K562 (cell line): ENCODE results near the gene BCL2L12. TPM values are rescaled to one million over a fixed set of nuclear protein-coding genes. Genes with fewer than 3 reads are reported as not detected.

Experiments used
- ATAC-seq: fragments of 200-7000 bp; cut with Tn5 transposase; 3 replicates; pipeline ENCODE4 v1.9.1; 2020; ENCODE audit warnings: moderate library complexity
- BruUV-seq: library from RNA; stranded (reverse); fragments of 400-500 nt; replicated peaks from 2 replicates; lab custom pipeline; 2021; lab: Mats Ljungman, UMichigan
- CTCF ChIA-PET: fragments of 300-600 bp; formaldehyde crosslinking; extraction: SDS; loops from one replicate; lab custom pipeline; 2021; ENCODE audit warnings: low intra/inter-chr PET ratio; lab: Yijun Ruan, JAX
- POLR2A ChIA-PET: fragments of 300-600, 350-650 bp; sonication (Branson Sonifier 250); formaldehyde crosslinking; extraction: SDS; loops from one replicate; lab custom pipeline; 2021; ENCODE audit warnings: antibody characterized with exemption, inconsistent platforms; lab: Yijun Ruan, JAX
- DNase-seq, 4 experiments: peaks; one replicate each; pipeline versions ENCODE4 v3.0.0 to v3.0.0-alpha.2; 2011 to 2018; ENCODE audit warnings: low spot score in 3 of 4, mixed read lengths in 3 of 4; ENCODE audit errors: extremely low read depth in 1 of 4
- FAIRE-seq: peaks from 2 replicates; lab custom pipeline; 2011; peaks lifted over from hg19 to GRCh38; lab: Jason Lieb, UNC
- H2AFZ ChIP-seq: 2 replicates; pipeline ENCODE4 v1.6.0; 2011; ENCODE audit warnings: low read depth, low read length, control low read depth, inconsistent platforms
- H3K27ac ChIP-seq: fragments of 200-600 bp; 3 replicates; pipeline ENCODE4 v1.8.0; 2011; ENCODE audit warnings: low read depth, mild to moderate bottlenecking, control low read depth, inconsistent platforms, low read length, moderate library complexity, mixed read lengths; ENCODE audit errors: extremely low read depth
- H3K27me3 ChIP-seq, 2 experiments: fragments of 300-600 bp in 1 of 2; 2 replicates in 1 of 2; 3 replicates in 1 of 2; pipeline versions ENCODE4 v1.6.0 to v1.8.0; 2011; ENCODE audit warnings: inconsistent platforms in 2 of 2, low read length in 2 of 2, mild to moderate bottlenecking in 1 of 2, mixed read lengths in 1 of 2, moderate library complexity in 1 of 2; ENCODE audit not compliant: control insufficient read depth in 2 of 2, insufficient read depth in 2 of 2
- H3K36me3 ChIP-seq: fragments of 300-600 bp; 3 replicates; pipeline ENCODE4 v1.8.0; 2011; ENCODE audit warnings: mild to moderate bottlenecking, low read length, inconsistent platforms; ENCODE audit not compliant: control insufficient read depth, insufficient read depth
- H3K4me1 ChIP-seq, 2 experiments: fragments of 200-600 bp in 1 of 2; replicated peaks in 1 of 2; 2 replicates in 1 of 2; 3 replicates in 1 of 2; pipeline versions ENCODE4 v1.5.1 to v1.8.0; 2011; ENCODE audit warnings: inconsistent platforms in 2 of 2, low read length in 2 of 2, mild to moderate bottlenecking in 1 of 2, mixed read lengths in 1 of 2, moderate library complexity in 1 of 2; ENCODE audit not compliant: control insufficient read depth in 2 of 2, insufficient read depth in 2 of 2
- H3K4me2 ChIP-seq: 2 replicates; pipeline ENCODE4 v1.6.1; 2011; ENCODE audit warnings: low read length, control low read depth, inconsistent platforms, mixed read lengths; ENCODE audit not compliant: insufficient read depth
- H3K4me3 ChIP-seq: fragments of 200-600 bp; sonication (generic), shearing (Covaris generic); 2 replicates; pipeline ENCODE4 v1.5.1; 2016; ENCODE audit warnings: control low read depth, inconsistent platforms
- H3K79me2 ChIP-seq: fragments of 200-600 bp; 3 replicates; pipeline ENCODE4 v1.8.0; 2011; ENCODE audit warnings: low read length, inconsistent platforms; ENCODE audit not compliant: control insufficient read depth, insufficient read depth
- H3K9ac ChIP-seq, 2 experiments: 2 replicates each; pipeline versions ENCODE4 v1.6.0 to v1.6.1; 2011; ENCODE audit warnings: low read depth in 2 of 2, low read length in 2 of 2, control low read depth in 1 of 2, inconsistent platforms in 1 of 2, mild to moderate bottlenecking in 1 of 2, mixed read lengths in 1 of 2; ENCODE audit not compliant: insufficient read depth in 1 of 2
- H3K9me1 ChIP-seq: one replicate; pipeline ENCODE4 v1.6.0; 2011; ENCODE audit warnings: inconsistent platforms, mild to moderate bottlenecking, low read length, moderate library complexity; ENCODE audit not compliant: control insufficient read depth, insufficient read depth
- H3K9me3 ChIP-seq: replicated peaks from 2 replicates; pipeline ENCODE4 v1.5.1; 2011; ENCODE audit warnings: low read depth, low read length, inconsistent platforms; ENCODE audit not compliant: control insufficient read depth, insufficient read depth
- H4K20me1 ChIP-seq: replicated peaks from 2 replicates; pipeline ENCODE4 v1.6.1; 2011; ENCODE audit warnings: low read length, inconsistent platforms, mixed read lengths; ENCODE audit not compliant: control insufficient read depth, insufficient read depth
- BDP1 ChIP-seq: IDR thresholded peaks from 3 replicates; pipeline ENCODE4 v1.6.1; 2011; ENCODE audit not compliant: insufficient read length, insufficient read depth
- CHD4 ChIP-seq: fragments of 200-600 bp; sonication (generic); IDR thresholded peaks from 3 replicates; pipeline ENCODE4 v1.6.1; 2012; ENCODE audit warnings: low read depth, mild to moderate bottlenecking, mixed read lengths, low read length, inconsistent platforms; ENCODE audit not compliant: insufficient read depth, insufficient replicate concordance, poor library complexity, severe bottlenecking
- HLTF ChIP-seq: fragments of 450-650 bp; IDR thresholded peaks from 2 replicates; pipeline ENCODE4 v1.6.1; 2016
- POU5F1 ChIP-seq: fragments of 150-350 bp; IDR thresholded peaks from 2 replicates; pipeline ENCODE4 v1.6.1; 2014; ENCODE audit warnings: borderline replicate concordance, low read length, low read depth, mild to moderate bottlenecking; ENCODE audit not compliant: partially characterized antibody
- WGBS: fragments of 100-300 bp; shearing (Covaris generic); methylation state at CpG from one replicate; pipeline ENCODE4 v1.1.6; 2016; ENCODE audit warnings: low coverage, mixed read lengths; ENCODE audit not compliant: insufficient coverage; ENCODE audit errors: missing lambda C conversion rate; 5-methylcytosine and 5-hydroxymethylcytosine counted together
- in situ Hi-C: fragments of 300-500 bp; cut with MboI; formaldehyde crosslinking; loops from 4 replicates; pipeline ENCODE4 v1.15.0; 2018; ENCODE audit warnings: inconsistent platforms, mixed read lengths
- intact Hi-C: fragments of 100-400 bp; cut with micrococcal nuclease; formaldehyde crosslinking; loops from 2 replicates; pipeline ENCODE4 v1.14.2; 2022
- polyA plus RNA-seq, 8 experiments: library from polyadenylated mRNA; depleted of rRNA in 4 of 8; stranded (reverse) in 5 of 8; unstranded in 3 of 8; fragments of >200 nt; fragmentation: Nextera tagmentation in 2 of 8; fragmentation: Illumina TruSeq in 1 of 8; extraction: Ambion mirVana in 2 of 8; extraction: Trizol in 1 of 8; gene quantifications; 2 replicates each; pipeline versions ENCODE4 v1.2.1 to v1.2.3, GENCODE V29; 2011 to 2014; ENCODE audit warnings: inconsistent platforms in 1 of 8, missing spikeins in 1 of 8
- total RNA-seq, 7 experiments: library from RNA; depleted of rRNA in 6 of 7; stranded (reverse); fragments of >200 nt in 6 of 7; fragmentation: Illumina TruSeq in 2 of 7; extraction: Trizol in 2 of 7; gene quantifications; 2 replicates each; pipeline versions ENCODE4 v1.2.1 to v1.2.3, GENCODE V29; 2011 to 2021; ENCODE audit warnings: low replicate concordance in 1 of 7
- TF ChIP-seq, protein P1 (sequence below): fragments of 450-650 bp; formaldehyde crosslinking; IDR thresholded peaks from 2 replicates; pipeline ENCODE4 v1.4.0; 2022; ENCODE audit warnings: missing genetic modification characterization
- TF ChIP-seq, protein P2 (sequence below), 2 experiments: fragments of 200-800 bp in 1 of 2; sonication (Bioruptor generic) in 1 of 2; sonication (generic) in 1 of 2; formaldehyde crosslinking in 1 of 2; IDR thresholded peaks in 1 of 2; conservative IDR thresholded peaks in 1 of 2; 2 replicates each; pipeline versions ENCODE4 v1.5.0 to v1.6.1; 2016 to 2020; ENCODE audit warnings: missing compliant biosample characterization in 1 of 2, missing genetic modification characterization in 1 of 2, missing genetic modification reagents in 1 of 2

BCL2L12 gene
- total and polyA plus RNA-seq, 9 of the 15 experiments (the other 6 are each of a cell fraction or from before 2014, with no cell fraction given): 7.4 to 263 (median 81.2) TPM

DNA sequence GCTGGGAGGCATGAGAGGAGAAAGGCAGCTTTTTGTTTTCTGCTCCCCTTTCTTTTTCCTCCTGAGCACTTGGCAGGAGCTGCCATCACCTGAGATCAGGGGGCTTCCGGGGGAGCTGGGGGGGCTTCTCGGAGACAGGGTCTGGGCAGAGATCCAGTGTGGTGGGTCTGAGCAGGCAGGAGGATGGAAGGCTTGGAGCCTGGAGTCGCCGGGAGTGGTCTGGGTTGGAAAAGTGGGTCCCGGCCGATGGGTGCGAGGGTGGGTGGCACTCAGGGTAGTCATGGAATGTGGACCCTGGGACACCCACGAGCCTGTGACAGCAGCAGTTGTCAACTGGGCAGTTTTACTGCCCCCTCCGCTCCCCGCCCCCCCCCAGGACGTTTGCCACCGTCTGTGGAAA lies 21.4 kb downstream of the BCL2L12 start:
- Histone ChIP-seq H3K9me1 (no peaks in the 10 kb centered on the region), H3K4me2 (no peak overlapping the region), H3K4me1 (peaks cover 0 to 70% of the 10 kb centered on the region in 2 experiments; a peak in 2 of 5 replicates), H3K36me3 (peaks cover 72% of the 10 kb centered on the region), H3K4me3 (no peak overlapping the region), H3K27me3 (no peaks in the 10 kb centered on the region), H3K9me3 (no peaks in the 10 kb centered on the region), H3K79me2 (peaks cover 3% of the 10 kb centered on the region; the same call in 2 of the 3 replicates), H3K27ac (no peak overlapping the region), H3K9ac (no peak overlapping the region), H4K20me1 (no peaks in the 10 kb centered on the region; the same call in 1 of the 2 replicates), H2AFZ (no peak overlapping the region)
- TF ChIP-seq CHD4 (no peak), BDP1 (no peak), POU5F1 (no peak), HLTF (no peak)
- TF ChIP-seq, protein P1, sequence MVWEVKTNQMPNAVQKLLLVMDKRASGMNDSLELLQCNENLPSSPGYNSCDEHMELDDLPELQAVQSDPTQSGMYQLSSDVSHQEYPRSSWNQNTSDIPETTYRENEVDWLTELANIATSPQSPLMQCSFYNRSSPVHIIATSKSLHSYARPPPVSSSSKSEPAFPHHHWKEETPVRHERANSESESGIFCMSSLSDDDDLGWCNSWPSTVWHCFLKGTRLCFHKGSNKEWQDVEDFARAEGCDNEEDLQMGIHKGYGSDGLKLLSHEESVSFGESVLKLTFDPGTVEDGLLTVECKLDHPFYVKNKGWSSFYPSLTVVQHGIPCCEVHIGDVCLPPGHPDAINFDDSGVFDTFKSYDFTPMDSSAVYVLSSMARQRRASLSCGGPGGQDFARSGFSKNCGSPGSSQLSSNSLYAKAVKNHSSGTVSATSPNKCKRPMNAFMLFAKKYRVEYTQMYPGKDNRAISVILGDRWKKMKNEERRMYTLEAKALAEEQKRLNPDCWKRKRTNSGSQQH (CRISPR knock-in tag): no peak
- TF ChIP-seq, protein P2, sequence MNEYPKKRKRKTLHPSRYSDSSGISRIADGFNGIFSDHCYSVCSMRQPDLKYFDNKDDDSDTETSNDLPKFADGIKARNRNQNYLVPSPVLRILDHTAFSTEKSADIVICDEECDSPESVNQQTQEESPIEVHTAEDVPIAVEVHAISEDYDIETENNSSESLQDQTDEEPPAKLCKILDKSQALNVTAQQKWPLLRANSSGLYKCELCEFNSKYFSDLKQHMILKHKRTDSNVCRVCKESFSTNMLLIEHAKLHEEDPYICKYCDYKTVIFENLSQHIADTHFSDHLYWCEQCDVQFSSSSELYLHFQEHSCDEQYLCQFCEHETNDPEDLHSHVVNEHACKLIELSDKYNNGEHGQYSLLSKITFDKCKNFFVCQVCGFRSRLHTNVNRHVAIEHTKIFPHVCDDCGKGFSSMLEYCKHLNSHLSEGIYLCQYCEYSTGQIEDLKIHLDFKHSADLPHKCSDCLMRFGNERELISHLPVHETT (CRISPR knock-in tag; conservative IDR thresholded peaks at IDR 0.05 in 1 of 2, IDR thresholded peaks at IDR 0.05 in 1 of 2): no peak
- intact Hi-C loops: no loop called here
- WGBS: 91% methylated on average over 7 of the region's 12 CpGs
- BruUV-seq: no TSS peak
- no peak for DNase-seq
- in situ Hi-C loops: no loop called here
- POLR2A ChIA-PET: interaction anchor here (0.6 to 1.9 kb wide), 2 partner anchors 11 to 178 kb away, joined by 3 to 9 read pairs; partner anchors contain the start of gene PRMT1
- FAIRE-seq: no peak
- CTCF ChIA-PET: no interaction called here
- no peak for ATAC-seq
